Measurements from ENCODE around the gene SHB.

SHB gene

DNA sequence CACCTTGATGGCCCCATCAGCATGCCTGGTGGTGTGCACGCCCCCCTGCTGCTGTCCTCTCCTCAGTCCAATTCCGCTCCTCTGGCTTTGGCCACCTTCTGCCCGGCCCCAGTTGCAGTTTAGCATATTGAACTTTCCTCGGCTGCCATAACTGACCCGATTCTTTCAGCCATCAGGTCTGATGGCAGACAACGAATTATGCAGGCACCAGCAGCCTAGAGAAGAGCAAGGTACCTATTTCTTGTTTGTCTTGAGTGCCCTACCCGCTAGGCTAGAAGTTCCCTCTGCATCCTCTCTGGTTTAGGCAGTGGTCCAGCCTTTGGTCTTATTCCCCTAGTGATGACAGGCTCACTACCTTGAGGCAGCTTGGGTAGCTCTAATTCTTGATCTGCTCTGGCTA, 122.1 kb downstream of the SHB start:
- DNase-seq: no peak

DNA sequence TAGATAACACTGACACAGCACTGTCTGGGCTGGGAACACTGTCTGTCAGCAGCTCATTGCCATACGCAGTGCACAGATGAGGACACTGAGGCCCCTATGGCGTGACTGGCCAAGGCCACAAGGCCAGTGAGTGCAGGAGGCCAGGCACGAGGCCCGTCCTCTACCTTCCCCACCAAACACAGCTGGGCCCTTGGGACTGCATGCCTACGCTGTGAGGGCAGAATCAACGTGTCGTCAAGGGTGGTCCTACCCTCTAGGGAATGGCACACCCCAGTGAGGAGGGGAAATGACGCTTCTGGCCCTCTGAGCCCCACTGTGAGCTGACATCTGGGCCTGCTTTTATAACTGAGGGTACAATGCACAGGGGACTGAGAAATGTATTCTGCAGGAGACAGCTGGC, 123.0 kb downstream of the SHB start:
- no peak for DNase-seq

DNA sequence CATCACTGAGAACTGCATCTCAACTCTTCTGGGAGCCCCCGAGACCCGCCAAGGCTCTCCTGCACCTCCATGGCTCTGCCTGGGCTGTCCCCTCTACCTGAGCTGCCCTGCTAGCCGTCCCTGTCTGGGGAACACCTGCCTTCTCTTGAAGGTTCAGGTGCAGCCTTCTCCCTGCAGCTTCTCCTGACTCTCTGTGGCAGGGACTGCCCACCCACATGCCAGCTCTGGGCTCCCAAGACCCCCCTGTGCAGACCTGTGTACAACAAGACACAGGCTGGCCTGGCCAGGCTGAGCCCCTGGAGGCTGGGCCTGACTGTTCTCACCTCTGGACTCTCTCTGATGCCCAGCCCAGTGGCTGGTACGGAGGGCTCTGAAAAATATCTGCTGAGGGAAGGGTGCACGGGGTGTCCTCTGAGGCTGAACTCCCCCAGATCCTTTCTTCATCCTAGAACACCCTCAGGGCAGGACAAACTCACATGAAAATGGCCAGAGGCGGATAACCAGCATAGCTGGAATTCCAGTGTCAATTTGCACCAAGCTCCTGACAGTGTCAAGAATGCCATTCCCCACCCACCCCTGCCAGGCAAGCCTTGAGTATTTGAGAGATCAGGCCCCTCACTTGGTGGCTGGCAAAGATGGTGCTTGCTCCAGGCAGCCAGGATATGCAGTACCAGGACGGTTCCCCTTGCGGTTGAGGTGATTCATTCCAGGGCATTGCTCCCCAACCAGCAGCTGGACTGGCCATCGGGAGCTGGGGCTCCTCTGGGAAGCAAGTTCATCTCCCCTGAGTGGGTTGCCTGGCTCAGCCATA, 124.2 kb downstream of the SHB start:
- DNase-seq: no peak

DNA sequence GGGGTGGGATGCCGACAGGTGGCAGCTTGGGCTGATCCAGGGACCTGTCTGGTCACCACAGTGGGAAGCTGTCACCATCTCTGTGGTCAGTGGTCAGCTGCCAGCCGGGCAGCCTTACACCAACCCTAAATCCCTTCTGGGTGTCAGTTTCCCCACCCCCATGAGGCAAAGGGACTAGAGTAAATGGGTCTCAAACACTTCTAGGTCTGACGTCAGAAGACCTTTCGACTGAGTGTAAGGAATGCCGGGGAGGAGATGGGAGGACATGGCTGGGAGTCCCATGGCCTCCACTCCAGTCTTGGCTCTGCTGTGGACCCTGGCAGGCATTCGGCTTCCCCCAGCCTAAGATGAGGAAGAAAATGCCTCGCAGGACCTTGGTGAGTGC, 124.8 kb downstream of the SHB start:
- DNase-seq: no peak

DNA sequence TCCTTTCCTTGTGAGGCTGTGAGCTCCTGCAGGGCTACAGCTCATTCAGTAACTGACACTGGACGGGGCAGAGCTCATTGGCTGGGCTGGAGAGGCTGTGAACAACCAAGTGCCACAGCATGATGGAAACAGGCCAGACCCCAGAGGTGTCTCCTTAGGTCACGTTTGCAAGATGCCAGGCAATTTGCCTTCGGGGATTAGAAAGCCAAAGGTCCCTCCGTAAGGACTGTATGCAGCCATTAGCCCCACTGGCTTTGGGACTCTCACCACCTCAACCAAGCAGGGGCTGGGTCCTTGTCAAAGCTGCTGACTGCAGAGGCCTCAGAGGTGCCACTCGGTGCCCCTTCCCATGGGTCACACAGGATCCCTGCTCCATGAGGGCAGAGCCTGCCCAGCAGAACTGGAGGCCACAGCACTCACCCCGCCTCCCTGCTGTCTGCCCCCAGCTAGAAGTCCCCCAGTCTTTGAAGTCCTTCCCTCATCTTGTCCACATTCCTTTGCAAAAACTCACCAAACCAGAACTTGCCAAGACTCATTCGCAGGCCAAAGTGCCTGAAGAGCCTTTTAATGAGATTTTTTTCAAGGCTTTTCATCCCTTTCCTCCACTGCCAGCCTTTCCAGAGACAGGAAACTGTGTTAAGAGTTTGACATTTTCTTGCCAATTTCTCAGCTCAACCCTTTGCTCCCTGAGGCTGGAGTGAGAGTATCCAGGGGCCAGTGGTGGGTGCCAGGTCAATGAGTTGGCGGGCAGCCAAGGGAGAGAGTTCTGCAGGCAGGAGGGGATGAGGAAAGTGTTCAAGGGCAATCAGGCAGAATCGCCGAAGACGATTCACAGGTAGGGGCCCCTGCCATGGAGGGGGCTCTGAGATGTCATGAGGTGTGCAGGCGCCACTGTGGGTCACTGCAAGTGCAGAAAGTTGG, 125.4 kb downstream of the SHB start:
- no peak for DNase-seq

DNA sequence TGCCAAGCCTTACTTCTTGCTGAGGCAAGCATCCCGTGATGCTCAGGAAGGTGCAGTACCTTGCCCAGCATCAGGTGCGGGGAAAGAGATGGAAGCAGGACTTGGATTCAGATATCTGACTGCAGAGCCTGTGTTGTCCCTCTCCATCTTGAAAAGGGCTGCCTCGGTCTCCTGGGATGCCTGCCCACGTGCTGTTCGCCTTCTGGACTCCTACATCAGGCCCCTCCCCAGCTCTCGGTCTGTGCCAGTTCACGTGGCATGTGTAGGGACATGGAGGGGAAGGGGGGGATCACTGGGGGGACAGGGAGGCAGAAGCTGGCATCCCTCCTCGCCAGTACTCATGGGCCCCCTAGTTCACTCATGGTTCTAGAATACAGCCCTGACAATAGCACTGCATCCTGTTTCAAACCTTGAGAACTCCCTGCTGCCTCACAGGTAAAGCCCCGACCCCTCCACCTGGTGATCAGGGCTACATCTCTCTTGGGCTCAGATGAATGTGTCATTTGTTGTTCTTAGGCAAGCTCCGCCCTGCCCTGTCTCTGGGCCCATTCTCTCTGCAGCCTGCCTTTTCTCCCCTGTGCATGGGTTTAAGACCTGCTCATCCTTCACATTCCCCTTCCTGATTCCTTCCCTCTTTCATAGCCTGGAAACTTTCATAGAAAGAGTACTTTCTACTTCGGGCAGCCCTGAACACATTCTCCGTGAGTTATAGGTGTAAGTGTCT, 126.2 kb downstream of the SHB start:
- DNase-seq: no peak

DNA sequence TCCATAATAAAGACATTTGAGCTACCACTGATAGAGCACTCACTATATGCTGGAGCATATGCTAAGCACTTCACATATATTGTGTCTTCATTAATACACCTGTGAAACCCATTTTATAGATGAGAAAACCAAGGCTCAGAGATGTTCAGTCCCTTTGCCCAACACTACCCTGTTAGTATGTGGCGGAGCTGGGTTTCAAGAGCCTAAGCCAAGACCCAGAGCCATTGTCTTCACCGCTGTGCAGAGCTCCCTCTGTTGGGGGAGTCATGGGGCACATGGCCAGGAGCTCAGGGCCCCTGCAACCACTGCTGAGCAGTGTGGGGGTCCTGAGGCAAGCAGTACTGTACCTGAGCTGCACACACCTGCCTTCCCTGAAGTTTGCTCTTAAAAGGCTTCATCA, 127.8 kb downstream of the SHB start:
- no peak for DNase-seq

DNA sequence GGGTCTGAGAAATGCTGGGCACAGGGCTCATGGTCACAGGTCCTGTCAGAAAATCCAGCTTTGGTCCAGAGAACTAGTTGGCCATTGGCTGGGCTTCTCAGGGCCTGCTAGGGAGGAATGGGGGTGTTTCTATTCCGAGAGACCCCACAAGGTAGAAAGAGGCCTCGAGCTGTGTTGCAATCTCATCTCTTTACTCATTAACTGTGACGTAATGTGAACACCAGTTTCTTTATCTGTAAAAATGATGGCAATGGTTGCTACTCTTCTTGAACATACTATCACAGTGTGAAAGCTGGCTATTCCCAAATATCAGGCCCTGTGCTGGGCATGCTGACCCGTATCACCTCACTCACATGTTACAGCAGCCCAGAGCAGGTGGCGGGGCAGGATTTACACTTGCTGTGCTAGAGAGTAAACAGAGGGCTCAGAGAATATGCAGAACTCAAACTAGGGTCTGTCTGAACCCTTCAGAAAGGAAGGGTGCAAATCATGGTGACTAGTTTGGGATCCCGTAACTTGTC, 129.4 kb downstream of the SHB start:
- no peak for DNase-seq

DNA sequence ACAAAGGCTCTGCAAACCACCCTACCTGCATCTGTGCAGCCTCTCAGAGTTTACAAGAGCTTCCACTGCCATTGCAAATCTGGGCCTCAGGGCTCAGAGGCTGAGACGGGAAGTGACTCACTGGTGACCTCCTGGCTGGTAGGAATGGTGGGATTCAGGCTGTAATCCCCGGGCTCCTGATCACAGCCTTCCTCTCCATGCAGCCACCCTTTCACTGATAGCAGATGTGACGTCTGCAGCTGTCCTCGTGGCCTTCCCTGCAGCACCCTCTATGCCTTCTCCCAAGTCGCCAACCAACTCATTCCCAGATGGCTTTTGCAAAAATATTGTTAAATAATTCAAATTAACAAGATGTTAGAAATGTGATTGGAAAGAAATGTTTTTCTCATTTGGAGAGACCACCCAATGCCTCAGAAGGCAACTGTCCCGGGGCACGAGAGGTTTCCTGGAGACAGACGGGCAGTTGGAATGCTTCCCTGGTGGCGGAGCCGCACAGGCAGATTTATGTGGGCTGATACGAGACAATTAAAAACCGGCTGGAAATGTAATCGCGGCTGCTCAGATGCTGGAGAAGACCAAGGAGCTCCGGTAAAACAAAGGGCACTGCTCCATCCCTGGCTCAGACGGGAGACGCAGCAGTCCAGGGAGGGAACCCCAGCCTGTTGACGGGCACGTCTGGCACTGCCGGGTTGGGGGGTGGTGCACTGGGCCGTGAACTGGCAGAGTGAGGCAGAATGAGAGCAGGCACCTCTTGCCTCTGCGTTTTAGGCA, 130.7 kb downstream of the SHB start:
- no peak for DNase-seq

DNA sequence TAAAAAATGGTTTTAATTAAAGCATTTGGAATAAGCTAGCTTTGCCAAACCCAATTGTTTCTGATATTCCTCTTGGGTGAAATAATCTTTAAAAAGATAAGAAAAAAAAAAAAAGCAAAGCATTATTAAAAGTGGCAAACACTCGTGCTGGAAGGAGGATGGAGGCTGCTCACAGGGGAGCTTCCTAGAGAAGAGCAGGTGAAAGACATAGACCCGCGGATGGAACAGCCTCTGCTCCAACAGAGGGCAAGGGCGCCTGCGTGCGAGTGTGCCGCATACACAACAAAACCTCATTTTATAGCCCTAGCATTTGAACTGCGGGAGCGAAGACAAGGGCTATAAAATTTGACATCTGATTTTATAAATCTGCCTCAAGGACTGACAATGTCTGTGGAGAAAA, 131.7 kb downstream of the SHB start:
- no peak for DNase-seq

DNA sequence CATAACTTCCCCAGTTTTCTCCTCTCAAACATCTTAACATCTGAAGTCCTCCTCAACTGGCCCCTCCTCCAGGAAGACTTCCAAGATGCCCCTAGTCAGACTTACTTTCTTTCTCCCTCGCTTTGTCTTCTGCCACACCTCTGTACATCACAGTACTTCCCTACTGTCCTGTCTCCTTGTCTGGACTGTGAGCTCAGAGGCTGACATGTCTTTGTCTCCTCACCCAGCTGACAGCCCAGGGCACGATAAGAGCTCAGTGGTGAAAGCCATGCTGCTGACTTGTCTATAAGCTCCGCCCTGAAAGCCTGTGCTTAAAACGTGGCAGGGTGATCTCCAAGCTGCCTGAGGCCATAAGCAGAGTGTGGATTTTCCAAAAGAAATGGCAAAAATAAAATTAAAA, 132.1 kb downstream of the SHB start:
- DNase-seq: no peak

DNA sequence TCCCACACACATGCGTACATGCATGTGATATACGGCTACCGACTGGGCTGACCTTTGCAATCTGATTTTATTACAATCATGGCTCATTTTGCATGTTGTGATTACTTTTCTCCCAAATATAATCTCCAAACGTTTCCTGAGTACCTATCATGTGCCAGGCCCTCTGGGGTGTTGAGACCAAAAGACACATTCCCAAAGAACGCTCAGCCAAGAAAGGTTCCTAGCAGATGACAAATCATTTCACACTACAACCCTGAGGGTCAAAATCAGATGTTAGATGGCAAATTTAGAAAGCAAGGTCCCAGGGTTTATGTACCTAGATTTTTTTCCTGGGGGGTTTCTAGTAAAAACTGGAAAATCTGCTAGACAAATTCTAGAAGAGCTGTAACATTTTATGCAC, 132.7 kb downstream of the SHB start:
- DNase-seq: no peak

DNA sequence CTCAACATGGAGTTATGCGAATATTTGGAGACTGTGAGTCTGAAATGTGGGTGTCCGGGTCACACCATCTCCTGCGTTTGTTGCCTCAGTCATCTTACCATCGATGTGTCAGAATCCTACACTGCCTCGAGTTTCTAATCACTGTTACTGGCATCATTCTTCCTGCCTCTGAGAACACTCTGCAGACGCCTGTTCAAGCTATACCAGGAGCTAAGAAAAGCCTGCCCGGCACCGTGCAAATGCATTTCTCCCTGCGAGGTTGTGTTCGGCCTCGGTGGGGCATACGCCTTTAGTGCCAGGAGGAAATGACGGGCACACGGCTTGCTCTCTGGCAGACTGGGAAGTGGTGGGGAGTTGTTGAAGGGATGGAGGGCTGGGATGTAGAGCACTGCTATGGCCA, 133.9 kb downstream of the SHB start:
- no peak for DNase-seq

DNA sequence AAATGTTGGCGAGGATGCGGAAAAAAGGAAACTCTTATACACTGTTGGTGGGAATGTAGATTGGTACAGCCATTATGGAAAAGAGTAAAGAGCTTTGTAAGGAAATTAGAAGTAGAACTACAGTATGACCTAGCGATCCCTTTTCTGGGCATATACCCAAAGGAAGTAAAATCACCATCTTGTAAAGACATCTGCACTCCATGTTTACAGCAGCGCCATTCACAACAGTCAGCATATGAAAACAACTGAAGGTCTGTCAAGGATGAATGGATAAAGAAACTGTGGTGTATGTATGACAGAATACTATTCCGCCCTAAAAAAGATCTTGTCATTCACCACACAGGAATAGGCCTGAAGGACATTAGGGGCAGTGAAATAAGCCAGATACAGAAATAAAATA, 137.4 kb downstream of the SHB start:
- no peak for DNase-seq

DNA sequence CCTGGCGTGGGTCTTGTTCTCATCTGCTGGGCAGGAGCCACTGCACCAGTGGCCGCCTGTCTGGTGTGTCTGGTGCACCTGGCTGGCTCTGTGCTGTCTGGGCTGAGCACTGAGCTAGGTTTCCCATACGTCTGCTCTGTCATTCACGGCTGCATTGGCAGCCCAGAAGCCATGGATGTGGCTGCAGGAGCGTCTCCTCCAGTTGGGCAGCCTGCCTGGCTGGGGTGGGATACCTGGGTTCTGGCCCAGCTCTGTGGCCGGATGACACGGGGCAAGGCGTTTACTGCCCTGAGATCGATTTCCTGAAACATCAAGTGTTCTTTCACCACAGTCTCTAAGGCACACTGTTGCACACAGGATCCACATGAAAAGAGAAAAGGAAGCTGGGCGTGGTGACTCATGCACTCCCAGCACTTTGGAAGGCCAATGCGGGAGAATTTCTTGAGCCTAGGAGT, 139.6 kb downstream of the SHB start:
- no peak for DNase-seq

DNA sequence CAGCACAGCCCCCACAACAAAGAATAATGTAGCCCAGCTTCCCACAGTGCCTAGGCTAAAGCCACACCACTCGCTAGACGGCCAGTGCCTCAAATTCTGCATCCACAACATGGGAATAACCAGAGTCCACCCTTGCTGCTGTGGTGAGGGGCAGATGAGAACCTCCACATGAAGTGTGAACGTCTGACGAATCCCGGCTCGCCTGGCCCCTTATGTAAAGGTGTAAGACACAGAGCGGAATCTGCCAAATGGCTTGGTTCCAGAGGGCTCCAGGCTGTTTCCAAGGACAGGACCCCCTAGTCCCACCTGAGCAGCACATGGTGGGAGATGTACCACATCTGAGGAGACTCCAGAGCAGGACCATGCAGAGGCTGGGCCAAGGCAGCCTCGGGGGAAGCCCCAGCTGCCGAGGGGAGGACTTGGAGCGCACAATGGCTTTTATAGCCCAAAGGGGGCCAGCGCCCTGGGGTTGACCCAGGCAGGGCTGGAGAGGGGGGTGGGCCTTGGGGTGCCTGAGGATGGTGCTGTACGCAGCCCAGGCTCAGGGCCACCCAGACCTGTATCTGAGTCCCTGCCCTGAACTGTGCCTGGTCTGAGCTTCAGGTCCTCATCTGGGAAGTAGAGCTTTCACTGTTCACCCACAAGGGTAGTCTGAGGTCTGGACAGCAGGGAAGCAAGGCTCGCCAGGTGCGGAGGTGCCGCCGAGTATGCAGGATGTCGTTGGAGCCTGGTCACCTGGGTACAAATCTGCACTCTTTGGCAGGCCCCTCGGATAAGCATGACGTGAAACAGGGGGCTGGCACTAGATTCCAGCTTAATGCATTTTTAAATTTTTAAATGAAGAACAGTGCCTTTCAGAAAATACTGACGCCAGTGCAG, 140.2 kb downstream of the SHB start:
- no peak for DNase-seq

DNA sequence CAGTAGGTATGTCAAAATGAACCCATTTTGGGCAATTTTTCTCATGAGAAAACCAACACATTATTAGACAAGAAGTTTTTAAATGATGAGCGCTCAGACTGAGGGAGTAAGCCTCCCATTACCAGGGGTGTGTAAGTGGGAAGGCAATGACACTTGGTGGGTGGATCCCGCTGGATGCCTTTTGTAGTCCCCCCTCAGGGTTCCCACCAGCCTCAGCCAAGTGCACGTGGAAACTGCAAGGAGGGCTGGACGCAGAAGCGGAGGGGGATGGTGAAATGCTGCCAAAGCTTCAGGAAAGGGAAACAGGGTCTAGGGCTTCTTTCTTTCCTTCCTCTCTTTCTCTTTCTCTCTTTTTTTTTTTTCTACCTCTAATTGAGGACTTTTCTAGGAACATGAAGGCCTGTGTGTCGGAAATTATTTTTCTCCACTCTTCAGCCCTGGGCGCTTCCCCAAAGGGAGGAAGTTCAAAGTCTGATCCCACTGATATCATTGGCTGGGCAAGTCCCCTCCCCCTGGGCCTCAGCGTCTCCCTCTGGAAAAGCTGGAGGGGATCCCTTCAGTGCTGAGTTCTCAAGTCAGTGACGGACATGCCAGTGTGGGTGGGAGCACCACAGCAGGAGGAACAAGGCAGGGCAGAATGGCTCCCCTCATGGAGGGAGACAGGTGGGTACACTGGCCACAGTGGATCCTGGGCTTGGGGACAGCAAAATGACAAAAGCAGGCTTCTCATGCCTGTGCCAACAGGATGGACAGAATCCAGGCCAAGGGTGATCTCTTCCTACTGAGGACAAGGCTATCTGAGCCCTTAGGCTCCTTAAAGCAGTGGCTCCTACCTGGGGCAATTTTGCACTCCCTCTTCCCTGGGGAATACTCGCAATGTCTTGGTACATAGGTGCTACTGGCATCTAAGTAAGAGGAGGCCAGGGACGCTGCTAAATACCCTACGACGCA, 141.2 kb downstream of the SHB start:
- DNase-seq: no peak

DNA sequence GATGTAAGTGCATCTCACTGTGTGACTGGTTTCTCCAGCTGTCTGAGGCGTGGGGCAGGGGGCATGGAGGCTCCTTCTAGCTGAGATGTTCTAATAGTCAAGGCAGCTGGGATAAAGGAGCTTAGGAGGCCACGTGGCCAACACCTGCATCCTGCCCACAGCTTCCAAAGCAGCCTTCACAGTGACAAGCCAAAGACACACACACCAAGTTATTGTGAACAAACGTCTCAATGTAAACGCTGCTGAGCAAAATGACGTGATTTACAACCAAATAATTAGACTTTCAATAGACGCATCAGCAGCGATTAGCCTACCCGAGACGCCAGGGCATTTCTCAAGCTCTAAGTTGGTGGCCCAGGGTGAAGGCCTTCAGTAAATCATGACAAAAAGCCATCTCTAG, 141.9 kb downstream of the SHB start:
- DNase-seq: no peak

DNA sequence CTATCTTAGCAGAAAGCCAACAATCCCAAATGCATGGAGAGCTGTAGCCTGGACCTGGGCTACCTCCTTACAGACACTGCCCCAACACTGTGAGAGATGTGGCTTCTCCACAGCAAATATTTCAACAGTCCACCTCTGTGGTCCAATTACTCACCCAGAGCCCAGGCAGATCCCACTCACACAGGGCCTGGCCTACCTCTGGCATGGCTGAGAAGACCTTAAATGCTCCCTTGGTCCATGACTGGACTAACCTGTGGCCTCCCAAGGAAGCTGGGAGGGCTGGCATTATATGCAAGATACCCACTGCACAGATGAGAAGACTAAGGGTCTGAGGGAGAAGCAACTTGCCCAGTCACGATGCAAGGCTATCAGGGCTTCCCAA, 142.3 kb downstream of the SHB start:
- DNase-seq: no peak

Data from activated CD4-positive, alpha-beta T cell treated with anti-CD3 and anti-CD28 coated beads, Interleukin-2, Interleukin-6, amounts not matched to agents 100 ng/mL and 50 ng/mL, durations not matched to agents 16 hours and 8 hours (primary cell).